A549 (cell line): ENCODE results near the gene RNU1-4.
"Not testable (repeated sequence)": the region's sequence is repeated elsewhere in the genome, so short reads cannot be mapped to it uniquely, and the experiment has no call there.

Experiments
- CHD2 ChIP-seq: fragments of 150-350 bp; IDR thresholded peaks from 2 replicates; pipeline ENCODE4 v1.6.1; 2014; ENCODE audit warnings: low read length; ENCODE audit not compliant: partially characterized antibody
- ESRRA ChIP-seq: fragments of 150-350 bp; IDR thresholded peaks from 2 replicates; pipeline ENCODE4 v1.6.1; 2014; ENCODE audit warnings: mild to moderate bottlenecking, low read length, borderline replicate concordance
- HOXB13 ChIP-seq: fragments of 250-450 bp; sonication (Bioruptor Pico); IDR thresholded peaks from 2 replicates; pipeline ENCODE4 v1.5.0; 2020; ENCODE audit warnings: low read depth, mild to moderate bottlenecking, moderate library complexity
- JUN ChIP-seq, 2 experiments: fragments of >200 bp; sonication (Bioruptor Twin); formaldehyde crosslinking; IDR thresholded peaks; 2 replicates in 1 of 2; 3 replicates in 1 of 2; pipeline ENCODE4 v1.6.1; 2016 to 2017
- JUNB ChIP-seq: fragments of >200 bp; sonication (Bioruptor Twin); formaldehyde crosslinking; IDR thresholded peaks from 2 replicates; pipeline ENCODE4 v1.6.1; 2016
- MAFK ChIP-seq: fragments of 450-650 bp; IDR thresholded peaks from 2 replicates; pipeline ENCODE4 v1.6.1; 2014; ENCODE audit not compliant: partially characterized antibody
- MAZ ChIP-seq: fragments of 150-350 bp; IDR thresholded peaks from 2 replicates; pipeline ENCODE4 v1.6.1; 2014; ENCODE audit warnings: antibody characterized with exemption, low read depth, low read length, borderline replicate concordance
- MYC ChIP-seq: IDR thresholded peaks from 2 replicates; pipeline ENCODE4 v1.6.1; 2012; ENCODE audit warnings: mild to moderate bottlenecking, inconsistent platforms, low read length, improper control_type of control experiment, borderline replicate concordance
- POLR2A ChIP-seq: IDR thresholded peaks from 2 replicates; pipeline ENCODE4 v1.6.1; 2012; ENCODE audit warnings: mild to moderate bottlenecking, low read length
- POLR2AphosphoS2 ChIP-seq: conservative IDR thresholded peaks from 2 replicates; pipeline ENCODE4 v1.6.1; 2012; ENCODE audit warnings: low read length, improper control_type of control experiment, inconsistent platforms
- RNF2 ChIP-seq: fragments of 200-600 bp; sonication (generic); IDR thresholded peaks from 2 replicates; pipeline ENCODE4 v1.6.1; 2016; ENCODE audit warnings: low read depth, mild to moderate bottlenecking, antibody characterized with exemption, moderate library complexity, borderline replicate concordance
- ZFP36 ChIP-seq: fragments of 450-650 bp; IDR thresholded peaks from 2 replicates; pipeline ENCODE4 v1.6.1; 2014; ENCODE audit warnings: borderline replicate concordance; ENCODE audit not compliant: partially characterized antibody
- TF ChIP-seq, protein P1 (sequence below): fragments of >200 bp; sonication (Bioruptor Twin); formaldehyde crosslinking; IDR thresholded peaks from 3 replicates; pipeline ENCODE4 v1.5.1; 2016

DNA sequence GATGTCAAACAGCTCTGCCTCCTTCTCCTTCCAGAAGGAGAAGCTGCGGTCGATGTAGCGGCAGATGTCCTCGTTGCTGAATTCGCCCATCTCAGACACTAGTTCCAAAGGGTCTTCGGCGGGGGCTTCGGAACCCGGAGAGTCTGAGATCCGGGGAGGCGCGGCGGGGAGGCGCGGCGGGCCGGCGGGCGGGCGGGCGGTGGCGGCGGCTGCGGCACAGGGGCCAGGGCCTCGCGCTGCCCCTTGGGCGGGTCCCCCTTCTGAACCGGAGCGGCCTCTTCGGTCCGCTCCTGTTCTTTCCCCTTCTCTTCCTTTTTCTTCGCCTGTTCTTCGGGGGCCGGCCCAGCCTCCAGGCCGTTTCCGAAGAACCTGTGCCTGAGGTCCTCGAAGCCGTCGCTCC, 48.0 kb upstream of the RNU1-4 start:
- not testable (repeated sequence) for TF ChIP-seq POLR2A; POLR2AphosphoS2; MYC; ESRRA; ZFP36; RNF2; MAZ; JUN (IDR thresholded peaks at IDR 0.05); JUNB; MAFK; CHD2; HOXB13 (CRISPR knock-in tag)
- TF ChIP-seq, protein P1, sequence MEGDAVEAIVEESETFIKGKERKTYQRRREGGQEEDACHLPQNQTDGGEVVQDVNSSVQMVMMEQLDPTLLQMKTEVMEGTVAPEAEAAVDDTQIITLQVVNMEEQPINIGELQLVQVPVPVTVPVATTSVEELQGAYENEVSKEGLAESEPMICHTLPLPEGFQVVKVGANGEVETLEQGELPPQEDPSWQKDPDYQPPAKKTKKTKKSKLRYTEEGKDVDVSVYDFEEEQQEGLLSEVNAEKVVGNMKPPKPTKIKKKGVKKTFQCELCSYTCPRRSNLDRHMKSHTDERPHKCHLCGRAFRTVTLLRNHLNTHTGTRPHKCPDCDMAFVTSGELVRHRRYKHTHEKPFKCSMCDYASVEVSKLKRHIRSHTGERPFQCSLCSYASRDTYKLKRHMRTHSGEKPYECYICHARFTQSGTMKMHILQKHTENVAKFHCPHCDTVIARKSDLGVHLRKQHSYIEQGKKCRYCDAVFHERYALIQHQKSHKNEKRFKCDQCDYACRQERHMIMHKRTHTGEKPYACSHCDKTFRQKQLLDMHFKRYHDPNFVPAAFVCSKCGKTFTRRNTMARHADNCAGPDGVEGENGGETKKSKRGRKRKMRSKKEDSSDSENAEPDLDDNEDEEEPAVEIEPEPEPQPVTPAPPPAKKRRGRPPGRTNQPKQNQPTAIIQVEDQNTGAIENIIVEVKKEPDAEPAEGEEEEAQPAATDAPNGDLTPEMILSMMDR = not testable (repeated sequence)
